OCI-LY1 (cell line): Measurements from ENCODE around the gene RPSA.

Experiments used
- EZH2 ChIP-seq: fragments of 200-600 bp; sonication (generic), shearing (Covaris generic); IDR thresholded peaks from 2 replicates; pipeline ENCODE4 v1.8.0; 2017; ENCODE audit warnings: borderline replicate concordance, mixed run types, mild to moderate bottlenecking, antibody characterized with exemption, low read length, moderate library complexity, mixed read lengths
- TF ChIP-seq, protein P1 (sequence below): fragments of 200-600 bp; sonication (generic), shearing (Covaris generic); IDR thresholded peaks from 2 replicates; pipeline ENCODE4 v1.5.1; 2017; ENCODE audit warnings: mild to moderate bottlenecking, antibody characterized with exemption, low read length, moderate library complexity, mixed read lengths

DNA sequence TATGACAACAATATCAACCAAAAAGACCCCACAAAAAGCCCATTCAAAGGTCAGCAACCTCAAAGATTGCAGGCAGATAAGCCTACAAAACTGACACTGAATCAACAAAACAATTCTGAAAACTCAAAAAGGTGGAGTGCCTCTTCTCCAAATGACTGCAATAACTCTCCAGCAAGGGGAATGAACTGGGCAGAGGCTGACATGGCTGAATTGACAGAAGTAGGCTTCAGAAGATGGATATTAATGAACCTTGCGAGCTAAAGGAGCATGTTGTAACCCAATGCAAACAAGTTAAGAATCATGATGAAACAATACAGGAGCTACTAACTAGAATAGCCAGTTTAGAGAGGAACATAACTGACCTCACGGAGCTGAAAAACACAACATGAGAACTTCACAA is 43.7 kb upstream of the RPSA start:
- TF ChIP-seq, protein P1, sequence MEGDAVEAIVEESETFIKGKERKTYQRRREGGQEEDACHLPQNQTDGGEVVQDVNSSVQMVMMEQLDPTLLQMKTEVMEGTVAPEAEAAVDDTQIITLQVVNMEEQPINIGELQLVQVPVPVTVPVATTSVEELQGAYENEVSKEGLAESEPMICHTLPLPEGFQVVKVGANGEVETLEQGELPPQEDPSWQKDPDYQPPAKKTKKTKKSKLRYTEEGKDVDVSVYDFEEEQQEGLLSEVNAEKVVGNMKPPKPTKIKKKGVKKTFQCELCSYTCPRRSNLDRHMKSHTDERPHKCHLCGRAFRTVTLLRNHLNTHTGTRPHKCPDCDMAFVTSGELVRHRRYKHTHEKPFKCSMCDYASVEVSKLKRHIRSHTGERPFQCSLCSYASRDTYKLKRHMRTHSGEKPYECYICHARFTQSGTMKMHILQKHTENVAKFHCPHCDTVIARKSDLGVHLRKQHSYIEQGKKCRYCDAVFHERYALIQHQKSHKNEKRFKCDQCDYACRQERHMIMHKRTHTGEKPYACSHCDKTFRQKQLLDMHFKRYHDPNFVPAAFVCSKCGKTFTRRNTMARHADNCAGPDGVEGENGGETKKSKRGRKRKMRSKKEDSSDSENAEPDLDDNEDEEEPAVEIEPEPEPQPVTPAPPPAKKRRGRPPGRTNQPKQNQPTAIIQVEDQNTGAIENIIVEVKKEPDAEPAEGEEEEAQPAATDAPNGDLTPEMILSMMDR: no peak
- TF ChIP-seq EZH2: no peak
